Endothelial cell of umbilical vein (primary cell): ENCODE measurements around the gene KIAA1210. TPM values are rescaled to one million over a fixed set of nuclear protein-coding genes. Genes with fewer than 3 reads are reported as not detected.

Source experiments
- BruUV-seq: library from RNA; stranded (reverse); fragments of 400-500 nt; replicated peaks from 2 replicates; lab custom pipeline; 2021; lab: Mats Ljungman, UMichigan
- CTCF ChIA-PET: fragments of 300-600, 350-600 bp; sonication (Branson Sonifier 250); formaldehyde crosslinking; loops from one replicate; lab custom pipeline; 2021; ENCODE audit warnings: antibody characterized with exemption, inconsistent platforms; lab: Charles Lee
- POLR2A ChIA-PET: fragments of 300-600, 350-600 bp; sonication (Branson Sonifier 250); formaldehyde crosslinking; loops from one replicate; lab custom pipeline; 2021; ENCODE audit warnings: antibody characterized with exemption, inconsistent platforms; lab: Charles Lee
- DNase-seq: peaks from one replicate; pipeline ENCODE4 v3.0.0-alpha.2; 2011; ENCODE audit warnings: low read depth, low spot score
- FAIRE-seq: peaks from 2 replicates; lab custom pipeline; 2011; peaks lifted over from hg19 to GRCh38; lab: Jason Lieb, UNC
- H2AFZ ChIP-seq: 2 replicates; pipeline ENCODE4 v1.6.0; 2012; ENCODE audit warnings: low read depth, low read length, control low read depth, inconsistent platforms
- H3K27ac ChIP-seq: 2 replicates; pipeline ENCODE4 v1.5.1; 2011; ENCODE audit warnings: low read depth, mild to moderate bottlenecking, control low read depth, low read length, moderate library complexity; ENCODE audit not compliant: insufficient read depth
- H3K27me3 ChIP-seq, 2 experiments: 2 replicates each; pipeline versions ENCODE4 v1.6.0 to v1.6.1; 2011; ENCODE audit warnings: low read length in 2 of 2, mixed read lengths in 1 of 2; ENCODE audit not compliant: control insufficient read depth in 2 of 2, insufficient read depth in 2 of 2
- H3K36me3 ChIP-seq, 2 experiments: 2 replicates in 1 of 2; 3 replicates in 1 of 2; pipeline ENCODE4 v1.5.1; 2011; ENCODE audit warnings: low read length in 2 of 2, mild to moderate bottlenecking in 1 of 2, moderate library complexity in 1 of 2; ENCODE audit not compliant: control insufficient read depth in 2 of 2, insufficient read depth in 2 of 2; ENCODE audit errors: extremely low read depth in 1 of 2
- H3K4me1 ChIP-seq: 3 replicates; pipeline ENCODE4 v1.5.1; 2011; ENCODE audit warnings: mild to moderate bottlenecking, low read length; ENCODE audit not compliant: control insufficient read depth, insufficient read depth; ENCODE audit errors: extremely low read depth
- H3K4me2 ChIP-seq: 2 replicates; pipeline ENCODE4 v1.6.1; 2011; ENCODE audit warnings: low read length, control low read depth, mixed read lengths; ENCODE audit not compliant: insufficient read depth
- H3K4me3 ChIP-seq, 3 experiments: fragments of 200-600 bp in 1 of 3; sonication (generic), shearing (Covaris generic) in 1 of 3; replicated peaks in 1 of 3; 2 replicates each; pipeline ENCODE4 v1.5.1; 2011 to 2016; ENCODE audit warnings: control low read depth in 3 of 3, low read length in 3 of 3, mild to moderate bottlenecking in 2 of 3, inconsistent platforms in 1 of 3, low read depth in 1 of 3, moderate library complexity in 1 of 3; ENCODE audit not compliant: insufficient read depth in 1 of 3
- H3K79me2 ChIP-seq: 2 replicates; pipeline ENCODE4 v1.6.0; 2012; ENCODE audit warnings: low read length, inconsistent platforms; ENCODE audit not compliant: control insufficient read depth, insufficient read depth
- H3K9ac ChIP-seq: replicated peaks from 2 replicates; pipeline ENCODE3; 2011; ENCODE audit warnings: low read length, control low read depth; ENCODE audit not compliant: insufficient read depth; ENCODE audit errors: extremely low read depth
- H3K9me1 ChIP-seq: replicated peaks from 3 replicates; pipeline ENCODE4 v1.6.0; 2011; ENCODE audit warnings: mild to moderate bottlenecking, low read length; ENCODE audit not compliant: control insufficient read depth, insufficient read depth; ENCODE audit errors: extremely low read depth
- H3K9me3 ChIP-seq: replicated peaks from 2 replicates; pipeline ENCODE4 v1.5.1; 2012; ENCODE audit warnings: low read length, inconsistent platforms; ENCODE audit not compliant: control insufficient read depth, insufficient read depth
- H4K20me1 ChIP-seq: replicated peaks from 2 replicates; pipeline ENCODE3; 2011; ENCODE audit warnings: mild to moderate bottlenecking, low read length; ENCODE audit not compliant: control insufficient read depth, insufficient read depth; ENCODE audit errors: extremely low read depth
- CTCF ChIP-seq, 2 donors: IDR thresholded peaks; 1 replicate in 1 of 2; 2 replicates in 1 of 2; pipeline ENCODE4 v1.5.1; 2011; ENCODE audit warnings: low read length in 2 of 2, mild to moderate bottlenecking in 2 of 2, moderate library complexity in 2 of 2, control low read depth in 1 of 2, inconsistent platforms in 1 of 2, low read depth in 1 of 2; ENCODE audit not compliant: insufficient read depth in 1 of 2; ENCODE audit errors: extremely low read depth in 1 of 2
- EZH2 ChIP-seq: IDR thresholded peaks from 2 replicates; pipeline ENCODE4 v1.6.1; 2012; ENCODE audit warnings: borderline replicate concordance, low read depth, mild to moderate bottlenecking, moderate library complexity, low read length, inconsistent platforms; ENCODE audit not compliant: severe bottlenecking
- FOS ChIP-seq: IDR thresholded peaks from 2 replicates; pipeline ENCODE4 v1.6.1; 2011; ENCODE audit warnings: mild to moderate bottlenecking, low read length, moderate library complexity, borderline replicate concordance; ENCODE audit not compliant: insufficient read depth
- GATA2 ChIP-seq: IDR thresholded peaks from 2 replicates; pipeline ENCODE4 v1.7.0; 2011; ENCODE audit warnings: low read depth, mild to moderate bottlenecking, moderate library complexity, mixed read lengths, low read length; ENCODE audit not compliant: insufficient read length, insufficient read depth
- JUN ChIP-seq: IDR thresholded peaks from 2 replicates; pipeline ENCODE4 v1.6.1; 2011; ENCODE audit warnings: borderline replicate concordance, low read depth; ENCODE audit not compliant: insufficient read length, insufficient read depth
- MAX ChIP-seq: IDR thresholded peaks from 2 replicates; pipeline ENCODE4 v1.6.1; 2011; ENCODE audit not compliant: insufficient read depth, insufficient read length
- MYC ChIP-seq: IDR thresholded peaks from one replicate; pipeline ENCODE4 v1.6.1; 2011; ENCODE audit warnings: mild to moderate bottlenecking, low read depth, low read length
- POLR2A ChIP-seq: IDR thresholded peaks from 2 replicates; pipeline ENCODE4 v1.6.1; 2012; ENCODE audit warnings: low read depth, mild to moderate bottlenecking, control low read depth, low read length
- POLR2AphosphoS5 ChIP-seq: IDR thresholded peaks from 2 replicates; pipeline ENCODE4 v1.6.1; 2012; ENCODE audit warnings: low read depth, mild to moderate bottlenecking, control low read depth, low read length, moderate library complexity; ENCODE audit not compliant: insufficient read depth
- dilution Hi-C: fragments of 300-500 bp; cut with MboI; formaldehyde crosslinking; loops from one replicate; pipeline ENCODE4 v1.15.0; 2019; ENCODE audit warnings: low sequenced_read_pairs; ENCODE audit not compliant: extremely low pct_ligation_motif_present
- intact Hi-C: fragments of 100-400 bp; cut with micrococcal nuclease; formaldehyde crosslinking; loops from one replicate; pipeline ENCODE4 v1.10.0; 2022
- polyA plus RNA-seq, 4 experiments: library from polyadenylated mRNA; depleted of rRNA in 3 of 4; stranded (reverse) in 3 of 4; unstranded in 1 of 4; fragments of >200 nt; gene quantifications; 2 replicates each; pipeline versions ENCODE4 v1.2.1 to v1.2.3, GENCODE V29; 2011 to 2012; ENCODE audit warnings: missing spikeins in 1 of 4
- total RNA-seq: library from RNA; stranded (reverse); gene quantifications from 2 replicates; pipeline ENCODE4 v1.2.3, GENCODE V29; 2021

Gene KIAA1210
- total and polyA plus RNA-seq, 2 donors (not counting 3 experiments of a cell fraction or from before 2014, with no cell fraction given): not detected

- intact Hi-C loops: no loop called here
- H3K9me1 ChIP-seq: no peaks in the 10 kb centered on the region
- CTCF ChIA-PET: no interaction called here
- no peak overlapping the region for H3K4me3 ChIP-seq
- no peaks in the 10 kb centered on the region for H3K79me2 ChIP-seq
- H3K9ac ChIP-seq: no peak overlapping the region
- H2AFZ ChIP-seq: no peak overlapping the region
- dilution Hi-C loops: no loop called here
- no TSS peak for BruUV-seq
- no peak for TF ChIP-seq MAX
- no peak for TF ChIP-seq POLR2AphosphoS5
- no peak for TF ChIP-seq FOS
- no peak for TF ChIP-seq GATA2
- no peak for TF ChIP-seq JUN
- no peak for TF ChIP-seq CTCF (IDR thresholded peaks at IDR 0.05; ENCODE audit: extremely low read depth in 1 of 2, insufficient read depth in 1 of 2, low read depth in 1 of 2, low read length in 2 of 2)
- TF ChIP-seq POLR2A: no peak
- TF ChIP-seq MYC: no peak
- TF ChIP-seq EZH2: no peak
- DNase-seq (no peak), FAIRE-seq (no peak)
- H3K36me3 ChIP-seq: no peaks in the 10 kb centered on the region
- POLR2A ChIA-PET: no interaction called here
- no peaks in the 10 kb centered on the region for H3K9me3 ChIP-seq
- H4K20me1 ChIP-seq: no peaks in the 10 kb centered on the region
- no peaks in the 10 kb centered on the region for H3K27me3 ChIP-seq
- H3K27ac ChIP-seq: no peak overlapping the region
- no peak overlapping the region for H3K4me2 ChIP-seq
- no peaks in the 10 kb centered on the region for H3K4me1 ChIP-seq
Measured at GRCh38 chrX:119055687-119056086, 71.9 kb downstream of the KIAA1210 start.
